Glutamatergic neuron (in vitro differentiated cells): ENCODE data around the gene CD3D. TPM values are rescaled to one million over a fixed set of nuclear protein-coding genes. Genes with fewer than 3 reads are reported as not detected.

Experiments used
- DNase-seq: peaks from one replicate; pipeline ENCODE4 v3.0.0; 2022
- H3K27ac Mint-ChIP-seq: one replicate; pipeline ENCODE4 v1.8.0; 2020; ENCODE audit warnings: mild to moderate bottlenecking, mixed read lengths, inconsistent platforms; ENCODE audit not compliant: unreplicated experiment
- H3K27me3 Mint-ChIP-seq: one replicate; pipeline ENCODE4 v1.8.0; 2020; ENCODE audit warnings: mild to moderate bottlenecking, moderate library complexity, mixed read lengths, inconsistent platforms; ENCODE audit not compliant: unreplicated experiment
- H3K36me3 Mint-ChIP-seq: one replicate; pipeline ENCODE4 v1.8.0; 2020; ENCODE audit warnings: mild to moderate bottlenecking, mixed read lengths, inconsistent platforms; ENCODE audit not compliant: unreplicated experiment
- H3K4me1 Mint-ChIP-seq: one replicate; pipeline ENCODE4 v1.8.0; 2020; ENCODE audit warnings: mild to moderate bottlenecking, low read depth, mixed read lengths, inconsistent platforms; ENCODE audit not compliant: unreplicated experiment
- H3K4me3 Mint-ChIP-seq: one replicate; pipeline ENCODE4 v1.8.0; 2020; ENCODE audit warnings: mild to moderate bottlenecking, mixed read lengths, inconsistent platforms; ENCODE audit not compliant: unreplicated experiment
- H3K9me3 Mint-ChIP-seq: one replicate; pipeline ENCODE4 v1.8.0; 2020; ENCODE audit warnings: mild to moderate bottlenecking, moderate library complexity, mixed read lengths, inconsistent platforms; ENCODE audit not compliant: unreplicated experiment
- CTCF ChIP-seq: fragments of 200-600 bp; sonication (generic); IDR thresholded peaks from one replicate; pipeline ENCODE4 v1.5.0; 2021; ENCODE audit not compliant: partially characterized antibody, unreplicated experiment
- long read RNA-seq: library from polyadenylated mRNA; unstranded; transcript quantifications from one replicate; pipeline ENCODE4 v2.0.0, GENCODE V29; 2020; ENCODE audit not compliant: unreplicated experiment
- total RNA-seq: library from RNA; stranded (reverse); fragmentation: NEBNext Ultra II Directional; extraction: Animal tissue kit (Norgen Biotek cat#: 25700); gene quantifications from one replicate; pipeline ENCODE4 v1.2.1, GENCODE V29; 2021; ENCODE audit not compliant: unreplicated experiment

CD3D gene
- total RNA-seq: not detected
- long read RNA-seq: 0 reads

DNA sequence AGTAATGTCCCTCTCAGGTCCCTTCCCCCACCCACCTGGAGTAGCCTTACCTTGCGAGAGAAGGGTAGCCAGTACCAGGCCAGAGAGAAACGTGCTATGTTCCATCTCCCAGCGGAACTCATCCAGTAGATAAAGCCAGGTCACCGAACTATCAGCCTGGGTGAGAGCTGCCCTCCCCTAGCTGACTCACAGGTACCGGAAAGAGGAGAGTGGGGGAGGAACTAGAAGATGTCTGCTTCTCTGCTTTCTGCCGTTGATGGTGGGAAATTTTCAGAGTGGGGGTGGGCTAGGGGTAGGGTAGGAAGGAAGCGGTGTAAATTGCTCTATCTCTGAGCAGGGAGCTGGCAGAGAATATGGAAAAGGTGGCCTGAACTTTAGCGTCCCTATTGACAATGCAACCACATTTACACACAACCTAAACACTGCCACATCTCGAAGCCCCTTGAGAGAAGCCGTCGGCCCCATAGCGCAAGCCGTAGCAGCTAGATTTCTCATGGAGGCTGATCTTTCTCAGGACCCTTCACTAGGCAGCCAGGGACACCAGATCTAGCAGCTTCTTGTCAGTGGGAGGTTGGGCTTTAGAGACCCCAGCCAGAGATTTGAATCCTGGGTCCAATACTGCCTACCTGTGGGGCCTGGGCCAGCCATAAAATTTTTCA is at the start of gene CD3D:
Gene CD3D, minus strand, starts transcription at position 203 of the 659 bp plus-strand sequence. Its CDS starts 98 bp downstream, at position 105.
- Mint-ChIP-seq H3K4me1 (no peaks in the 10 kb centered on the region), H3K27me3 (peaks cover 1% of the 10 kb centered on the region), H3K36me3 (no peaks in the 10 kb centered on the region), H3K9me3 (peaks cover 5% of the 10 kb centered on the region), H3K27ac (no peak within 1 kb of the TSS), H3K4me3 (no peak within 1 kb of the TSS)
- DNase-seq: no peak
- TF ChIP-seq CTCF: no peak

GRCh38 chr11:118383657-118384056 is 41.2 kb upstream of the CD3D start:
- Mint-ChIP-seq H3K4me3 (no peak overlapping the region), H3K27me3 (no peaks in the 10 kb centered on the region)

GRCh38 chr11:118382954-118383353 is 40.4 kb upstream of the CD3D start:
- no peaks in the 10 kb centered on the region for H3K36me3 Mint-ChIP-seq

More at GRCh38 chr11:118383657-118384056, 41.2 kb upstream of the CD3D start:
- no peaks in the 10 kb centered on the region for H3K9me3 Mint-ChIP-seq
- no peak overlapping the region for H3K27ac Mint-ChIP-seq
- no peak for TF ChIP-seq CTCF
- no peak for DNase-seq
- H3K4me1 Mint-ChIP-seq: no peaks in the 10 kb centered on the region
- no peaks in the 10 kb centered on the region for H3K36me3 Mint-ChIP-seq

GRCh38 chr11:118380571-118380970 is 38.1 kb upstream of the CD3D start:
- no peak for TF ChIP-seq CTCF
- no peak overlapping the region for H3K4me3 Mint-ChIP-seq
- no peak overlapping the region for H3K27ac Mint-ChIP-seq
- no peaks in the 10 kb centered on the region for H3K36me3 Mint-ChIP-seq
- H3K4me1 Mint-ChIP-seq: no peaks in the 10 kb centered on the region
- no peak for DNase-seq
- no peaks in the 10 kb centered on the region for H3K27me3 Mint-ChIP-seq
- H3K9me3 Mint-ChIP-seq: no peaks in the 10 kb centered on the region

More at GRCh38 chr11:118382954-118383353, 40.4 kb upstream of the CD3D start:
- TF ChIP-seq CTCF: no peak
- no peak overlapping the region for H3K4me3 Mint-ChIP-seq
- H3K9me3 Mint-ChIP-seq: no peaks in the 10 kb centered on the region
- no peaks in the 10 kb centered on the region for H3K4me1 Mint-ChIP-seq
- H3K27ac Mint-ChIP-seq: no peak overlapping the region
- no peak for DNase-seq
- H3K27me3 Mint-ChIP-seq: no peaks in the 10 kb centered on the region

- no peaks in the 10 kb centered on the region for H3K27me3 Mint-ChIP-seq
- H3K36me3 Mint-ChIP-seq: no peaks in the 10 kb centered on the region
- H3K9me3 Mint-ChIP-seq: no peaks in the 10 kb centered on the region
- H3K4me1 Mint-ChIP-seq: no peaks in the 10 kb centered on the region
- DNase-seq: no peak
- no peak overlapping the region for H3K27ac Mint-ChIP-seq
- H3K4me3 Mint-ChIP-seq: no peak overlapping the region
- no peak for TF ChIP-seq CTCF
These were observed 37.0 kb upstream of the CD3D start for GRCh38 chr11:118379497-118379896.
